Forelimb muscle (tissue), 1 donor: ENCODE results near the gene MYO5B. TPM values are rescaled to one million over a fixed set of nuclear protein-coding genes. Genes with fewer than 3 reads are reported as not detected.
"Not testable (repeated sequence)": the region's sequence is repeated elsewhere in the genome, so short reads cannot be mapped to it uniquely, and the experiment has no call there.

ENCODE experiments used
- DNase-seq: peaks from one replicate; pipeline ENCODE4 v3.0.0-alpha.2; 2013; ENCODE audit warnings: low read depth
- polyA plus RNA-seq: library from polyadenylated mRNA; unstranded; fragments of 120-200 nt; gene quantifications from one replicate; pipeline ENCODE4 v1.2.1, GENCODE V29; 2013; ENCODE audit not compliant: insufficient read length

MYO5B gene
- polyA plus RNA-seq, 1 donor = 1.6 TPM

- no peak for DNase-seq
These were observed 90.5 kb downstream of the MYO5B start for GRCh38 chr18:50104421-50104820.

GRCh38 chr18:50099725-50100407 is 95.1 kb downstream of the MYO5B start:
- DNase-seq = no peak

- no peak for DNase-seq
These were observed 97.2 kb downstream of the MYO5B start for GRCh38 chr18:50097702-50098101.

GRCh38 chr18:50096766-50097435 is 98.0 kb downstream of the MYO5B start:
- no peak for DNase-seq

- not testable (repeated sequence) for DNase-seq
These were observed 100.2 kb downstream of the MYO5B start for GRCh38 chr18:50094786-50095185.

- no peak for DNase-seq
These were observed 100.7 kb downstream of the MYO5B start for GRCh38 chr18:50094221-50094773.

- no peak for DNase-seq
These were observed 101.4 kb downstream of the MYO5B start for GRCh38 chr18:50093366-50094064.

GRCh38 chr18:50092245-50092805 is 102.6 kb downstream of the MYO5B start:
- no peak for DNase-seq

GRCh38 chr18:50091509-50092244 is 103.3 kb downstream of the MYO5B start:
- DNase-seq = no peak

GRCh38 chr18:50090370-50091312 is 104.3 kb downstream of the MYO5B start:
- no peak for DNase-seq

GRCh38 chr18:50089702-50090101 is 105.2 kb downstream of the MYO5B start:
- DNase-seq = no peak

GRCh38 chr18:50083708-50084107 is 111.2 kb downstream of the MYO5B start:
- DNase-seq = no peak

- no peak for DNase-seq
These were observed 113.9 kb downstream of the MYO5B start for GRCh38 chr18:50080932-50081560.

- DNase-seq = no peak
These were observed 114.6 kb downstream of the MYO5B start for GRCh38 chr18:50080316-50080715.

- no peak for DNase-seq
These were observed 115.2 kb downstream of the MYO5B start for GRCh38 chr18:50079571-50080295.

- DNase-seq = no peak
These were observed 118.7 kb downstream of the MYO5B start for GRCh38 chr18:50076277-50076676.

- DNase-seq = no peak
These were observed 119.2 kb downstream of the MYO5B start for GRCh38 chr18:50075772-50076171.

- no peak for DNase-seq
These were observed 120.5 kb downstream of the MYO5B start for GRCh38 chr18:50074404-50074803.

- no peak for DNase-seq
These were observed 121.6 kb downstream of the MYO5B start for GRCh38 chr18:50073319-50073718.
